ENCODE measurements around the gene VEPH1. TPM values are rescaled to one million over a fixed set of nuclear protein-coding genes. Genes with fewer than 3 reads are reported as not detected.

The VEPH1 gene
- total and polyA plus RNA-seq, 9 of the 15 experiments (the other 6 are each of a cell fraction or from before 2014, with no cell fraction given) = 4.5 to 15.6 (median 5.8) TPM

DNA sequence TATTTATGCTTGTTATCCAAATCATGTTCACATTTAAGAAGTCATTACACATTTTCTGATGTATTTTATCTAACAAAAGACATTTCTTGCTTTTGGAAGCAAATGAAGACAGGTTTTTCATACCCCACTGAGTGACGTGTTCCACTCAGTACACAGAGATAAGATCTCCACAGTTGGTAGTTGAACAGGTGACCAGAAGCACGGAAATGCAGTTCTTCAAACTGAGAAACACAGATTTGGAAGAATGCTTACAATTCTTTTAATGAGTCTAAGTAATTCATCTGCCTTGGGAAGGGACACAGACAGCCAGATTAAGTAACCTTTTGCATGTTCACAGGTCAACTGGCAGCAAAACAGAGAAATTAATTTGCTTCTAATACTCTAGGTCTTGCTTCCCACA is 43.5 kb downstream of the VEPH1 start:
- H3K4me2 ChIP-seq (ENCODE audit: insufficient read depth, low read length) = no peak overlapping the region
- H4K20me1 ChIP-seq (replicated peaks; ENCODE audit: control insufficient read depth, insufficient read depth, low read length) = no peaks in the 10 kb centered on the region
- intact Hi-C loops (cut with micrococcal nuclease) = no loop called here
- POLR2A ChIA-PET = no interaction called here
- TF ChIP-seq, protein P1, sequence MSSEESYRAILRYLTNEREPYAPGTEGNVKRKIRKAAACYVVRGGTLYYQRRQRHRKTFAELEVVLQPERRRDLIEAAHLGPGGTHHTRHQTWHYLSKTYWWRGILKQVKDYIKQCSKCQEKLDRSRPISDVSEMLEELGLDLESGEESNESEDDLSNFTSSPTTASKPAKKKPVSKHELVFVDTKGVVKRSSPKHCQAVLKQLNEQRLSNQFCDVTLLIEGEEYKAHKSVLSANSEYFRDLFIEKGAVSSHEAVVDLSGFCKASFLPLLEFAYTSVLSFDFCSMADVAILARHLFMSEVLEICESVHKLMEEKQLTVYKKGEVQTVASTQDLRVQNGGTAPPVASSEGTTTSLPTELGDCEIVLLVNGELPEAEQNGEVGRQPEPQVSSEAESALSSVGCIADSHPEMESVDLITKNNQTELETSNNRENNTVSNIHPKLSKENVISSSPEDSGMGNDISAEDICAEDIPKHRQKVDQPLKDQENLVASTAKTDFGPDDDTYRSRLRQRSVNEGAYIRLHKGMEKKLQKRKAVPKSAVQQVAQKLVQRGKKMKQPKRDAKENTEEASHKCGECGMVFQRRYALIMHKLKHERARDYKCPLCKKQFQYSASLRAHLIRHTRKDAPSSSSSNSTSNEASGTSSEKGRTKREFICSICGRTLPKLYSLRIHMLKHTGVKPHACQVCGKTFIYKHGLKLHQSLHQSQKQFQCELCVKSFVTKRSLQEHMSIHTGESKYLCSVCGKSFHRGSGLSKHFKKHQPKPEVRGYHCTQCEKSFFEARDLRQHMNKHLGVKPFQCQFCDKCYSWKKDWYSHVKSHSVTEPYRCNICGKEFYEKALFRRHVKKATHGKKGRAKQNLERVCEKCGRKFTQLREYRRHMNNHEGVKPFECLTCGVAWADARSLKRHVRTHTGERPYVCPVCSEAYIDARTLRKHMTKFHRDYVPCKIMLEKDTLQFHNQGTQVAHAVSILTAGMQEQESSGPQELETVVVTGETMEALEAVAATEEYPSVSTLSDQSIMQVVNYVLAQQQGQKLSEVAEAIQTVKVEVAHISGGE (CRISPR knock-in tag; IDR thresholded peaks at IDR 0.05) = no peak
- no peak for TF ChIP-seq ZEB2 (IDR thresholded peaks at IDR 0.05)
- no peak for TF ChIP-seq TCF3 (CRISPR knock-in tag; IDR thresholded peaks at IDR 0.05)
- no peak for TF ChIP-seq CEBPB (tag; IDR thresholded peaks at IDR 0.05)
- no peak for TF ChIP-seq NCOA4 (IDR thresholded peaks at IDR 0.05; ENCODE audit: partially characterized antibody)
- no peak for TF ChIP-seq ZNF445 (CRISPR knock-in tag; IDR thresholded peaks at IDR 0.05; ENCODE audit: low read depth)
- no peak for TF ChIP-seq CHD1 (IDR thresholded peaks at IDR 0.05; ENCODE audit: low read length)
- no peak for TF ChIP-seq TAF7 (tag; IDR thresholded peaks at IDR 0.05)
- TF ChIP-seq, protein P2, sequence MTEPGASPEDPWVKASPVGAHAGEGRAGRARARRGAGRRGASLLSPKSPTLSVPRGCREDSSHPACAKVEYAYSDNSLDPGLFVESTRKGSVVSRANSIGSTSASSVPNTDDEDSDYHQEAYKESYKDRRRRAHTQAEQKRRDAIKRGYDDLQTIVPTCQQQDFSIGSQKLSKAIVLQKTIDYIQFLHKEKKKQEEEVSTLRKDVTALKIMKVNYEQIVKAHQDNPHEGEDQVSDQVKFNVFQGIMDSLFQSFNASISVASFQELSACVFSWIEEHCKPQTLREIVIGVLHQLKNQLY (CRISPR knock-in tag; conservative IDR thresholded peaks at IDR 0.05) = no peak
- TF ChIP-seq, protein P3, sequence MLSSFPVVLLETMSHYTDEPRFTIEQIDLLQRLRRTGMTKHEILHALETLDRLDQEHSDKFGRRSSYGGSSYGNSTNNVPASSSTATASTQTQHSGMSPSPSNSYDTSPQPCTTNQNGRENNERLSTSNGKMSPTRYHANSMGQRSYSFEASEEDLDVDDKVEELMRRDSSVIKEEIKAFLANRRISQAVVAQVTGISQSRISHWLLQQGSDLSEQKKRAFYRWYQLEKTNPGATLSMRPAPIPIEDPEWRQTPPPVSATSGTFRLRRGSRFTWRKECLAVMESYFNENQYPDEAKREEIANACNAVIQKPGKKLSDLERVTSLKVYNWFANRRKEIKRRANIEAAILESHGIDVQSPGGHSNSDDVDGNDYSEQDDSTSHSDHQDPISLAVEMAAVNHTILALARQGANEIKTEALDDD (IDR thresholded peaks at IDR 0.05) = no peak
- TF ChIP-seq, protein P4, sequence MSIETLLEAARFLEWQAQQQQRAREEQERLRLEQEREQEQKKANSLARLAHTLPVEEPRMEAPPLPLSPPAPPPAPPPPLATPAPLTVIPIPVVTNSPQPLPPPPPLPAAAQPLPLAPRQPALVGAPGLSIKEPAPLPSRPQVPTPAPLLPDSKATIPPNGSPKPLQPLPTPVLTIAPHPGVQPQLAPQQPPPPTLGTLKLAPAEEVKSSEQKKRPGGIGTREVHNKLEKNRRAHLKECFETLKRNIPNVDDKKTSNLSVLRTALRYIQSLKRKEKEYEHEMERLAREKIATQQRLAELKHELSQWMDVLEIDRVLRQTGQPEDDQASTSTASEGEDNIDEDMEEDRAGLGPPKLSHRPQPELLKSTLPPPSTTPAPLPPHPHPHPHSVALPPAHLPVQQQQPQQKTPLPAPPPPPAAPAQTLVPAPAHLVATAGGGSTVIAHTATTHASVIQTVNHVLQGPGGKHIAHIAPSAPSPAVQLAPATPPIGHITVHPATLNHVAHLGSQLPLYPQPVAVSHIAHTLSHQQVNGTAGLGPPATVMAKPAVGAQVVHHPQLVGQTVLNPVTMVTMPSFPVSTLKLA (conservative IDR thresholded peaks at IDR 0.05) = no peak
- TF ChIP-seq ZNF232 (CRISPR knock-in tag; IDR thresholded peaks at IDR 0.05) = no peak
- no peak for TF ChIP-seq MAFK (IDR thresholded peaks at IDR 0.05; ENCODE audit: low read length)
- no peak for TF ChIP-seq ZNF586 (CRISPR knock-in tag; conservative IDR thresholded peaks at IDR 0.05)
- no peak for TF ChIP-seq GTF2A2 (tag; IDR thresholded peaks at IDR 0.05)
- ATAC-seq (no peak), DNase-seq (ENCODE audit: extremely low read depth in 1 of 4, low spot score in 3 of 4) (no peak), FAIRE-seq (peak; percentile 23)
- 0% methylated on average over 2 of the region's 2 CpGs for WGBS (ENCODE audit: insufficient coverage, low coverage, missing lambda C conversion rate)
- no peaks in the 10 kb centered on the region for H3K79me2 ChIP-seq (ENCODE audit: control insufficient read depth, insufficient read depth, low read length)
- H3K4me1 ChIP-seq (replicated peaks in 1 of 2; ENCODE audit: control insufficient read depth in 2 of 2, insufficient read depth in 2 of 2, low read length in 2 of 2) = no peaks in the 10 kb centered on the region
- no TSS peak for BruUV-seq (replicated peaks)
- H3K9me3 ChIP-seq (replicated peaks; ENCODE audit: control insufficient read depth, insufficient read depth, low read depth, low read length) = no peaks in the 10 kb centered on the region
- no peak overlapping the region for H3K27ac ChIP-seq (ENCODE audit: extremely low read depth, low read depth, low read length)
- CTCF ChIA-PET (ENCODE audit: low intra/inter-chr PET ratio) = no interaction called here
- H2AFZ ChIP-seq (ENCODE audit: low read depth, low read length) = no peak overlapping the region
- no peaks in the 10 kb centered on the region for H3K36me3 ChIP-seq (ENCODE audit: control insufficient read depth, insufficient read depth, low read length)
- no peaks in the 10 kb centered on the region for H3K27me3 ChIP-seq (ENCODE audit: control insufficient read depth in 2 of 2, insufficient read depth in 2 of 2, low read length in 2 of 2)
- H3K4me3 ChIP-seq = no peak overlapping the region
- no peaks in the 10 kb centered on the region for H3K9me1 ChIP-seq (ENCODE audit: control insufficient read depth, insufficient read depth, low read length)
- no peak overlapping the region for H3K9ac ChIP-seq (ENCODE audit: insufficient read depth in 1 of 2, low read depth in 2 of 2, low read length in 2 of 2)
- in situ Hi-C loops (cut with MboI) = no loop called here
